IMR-90 (cell line): ENCODE measurements around the gene KDM3A.

ENCODE experiments used
- BHLHE40 ChIP-seq: fragments of 150-350 bp; IDR thresholded peaks from 2 replicates; pipeline ENCODE4 v1.6.1; 2016; ENCODE audit warnings: mild to moderate bottlenecking, low read depth, low read length
- CHD1 ChIP-seq: IDR thresholded peaks from 2 replicates; pipeline ENCODE4 v1.6.1; 2012; ENCODE audit warnings: low read depth, low read length, improper control_type of control experiment
- CTCF ChIP-seq: conservative IDR thresholded peaks from 2 replicates; pipeline ENCODE4 v1.5.1; 2012; ENCODE audit warnings: mild to moderate bottlenecking, low read depth, low read length, improper control_type of control experiment
- MXI1 ChIP-seq: IDR thresholded peaks from 2 replicates; pipeline ENCODE4 v1.6.1; 2012; ENCODE audit warnings: low read depth, mild to moderate bottlenecking, low read length, moderate library complexity, borderline replicate concordance
- POLR2A ChIP-seq: IDR thresholded peaks from 2 replicates; pipeline ENCODE4 v1.6.1; 2012; ENCODE audit warnings: mild to moderate bottlenecking, low read depth, low read length
- SMC3 ChIP-seq: fragments of 150-350 bp; IDR thresholded peaks from 2 replicates; pipeline ENCODE4 v1.6.1; 2016; ENCODE audit warnings: low read depth, mild to moderate bottlenecking, antibody characterized with exemption, low read length, moderate library complexity
- TF ChIP-seq, protein P1 (sequence below): fragments of 150-350 bp; IDR thresholded peaks from 2 replicates; pipeline ENCODE4 v1.6.1; 2017; ENCODE audit warnings: mild to moderate bottlenecking, antibody characterized with exemption, low read length, low read depth

DNA sequence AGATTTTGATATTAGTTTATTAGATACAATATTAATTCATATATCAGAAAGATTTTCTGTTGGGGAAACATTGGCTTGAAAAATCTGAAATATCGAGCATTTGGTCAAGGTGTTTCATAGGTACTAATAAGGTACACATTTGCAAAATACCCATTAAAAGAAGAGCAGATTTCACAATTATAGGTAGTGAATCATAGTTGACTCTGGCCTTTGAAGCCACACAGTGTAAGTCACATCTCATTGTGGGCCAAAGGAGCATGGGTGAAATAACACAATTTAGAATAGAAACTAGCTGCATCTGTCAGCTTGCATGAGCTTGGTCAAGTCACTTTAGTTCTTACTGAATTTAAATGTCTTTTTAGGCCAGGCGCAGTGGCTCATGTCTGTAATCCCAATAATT lies 4.9 kb downstream of the KDM3A start:
- TF ChIP-seq CTCF: no peak
- TF ChIP-seq, protein P1, sequence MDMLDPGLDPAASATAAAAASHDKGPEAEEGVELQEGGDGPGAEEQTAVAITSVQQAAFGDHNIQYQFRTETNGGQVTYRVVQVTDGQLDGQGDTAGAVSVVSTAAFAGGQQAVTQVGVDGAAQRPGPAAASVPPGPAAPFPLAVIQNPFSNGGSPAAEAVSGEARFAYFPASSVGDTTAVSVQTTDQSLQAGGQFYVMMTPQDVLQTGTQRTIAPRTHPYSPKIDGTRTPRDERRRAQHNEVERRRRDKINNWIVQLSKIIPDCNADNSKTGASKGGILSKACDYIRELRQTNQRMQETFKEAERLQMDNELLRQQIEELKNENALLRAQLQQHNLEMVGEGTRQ: no peak
- no peak for TF ChIP-seq POLR2A
- TF ChIP-seq MXI1: no peak
- no peak for TF ChIP-seq SMC3
- TF ChIP-seq BHLHE40: no peak
- no peak for TF ChIP-seq CHD1
